Activated gamma-delta T cell treated with anti-CD3 and anti-CD28 coated beads, Interleukin-2, amount 50 U/mL, for 16 hours (primary cell): Measurements from ENCODE around the gene PYGO1.
"Not testable (repeated sequence)": the region's sequence is repeated elsewhere in the genome, so short reads cannot be mapped to it uniquely, and the experiment has no call there.

Source experiments
- DNase-seq: peaks from one replicate; pipeline ENCODE4 v3.0.0-alpha.2; 2020; ENCODE audit warnings: low read depth

Gene PYGO1

DNA sequence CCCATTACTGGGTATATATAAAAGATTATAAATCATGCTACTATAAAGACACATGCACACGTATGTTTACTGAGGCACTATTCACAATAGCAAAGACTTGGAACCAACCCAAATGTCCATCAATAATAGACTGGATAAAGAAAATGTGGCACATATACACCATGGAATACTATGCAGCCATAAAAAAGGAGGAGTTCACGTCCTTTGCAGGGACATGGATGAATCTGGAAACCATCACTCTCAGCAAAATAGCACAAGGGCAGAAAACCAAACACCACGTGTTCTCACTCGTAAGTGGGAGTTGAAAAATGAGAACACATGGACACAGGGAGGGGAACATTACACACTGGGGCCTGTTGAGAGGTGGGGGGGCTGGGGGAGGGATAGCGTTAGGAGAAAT, 82.7 kb downstream of the PYGO1 start:
- not testable (repeated sequence) for DNase-seq

- no peak for DNase-seq
Measured at GRCh38 chr15:55499151-55499550, 89.0 kb downstream of the PYGO1 start.

GRCh38 chr15:55498109-55498938, 89.8 kb downstream of the PYGO1 start:
- DNase-seq, result peak; percentile 36

GRCh38 chr15:55496716-55497115, 91.4 kb downstream of the PYGO1 start:
- no peak for DNase-seq

- DNase-seq, result no peak
Measured at GRCh38 chr15:55494931-55495330, 93.2 kb downstream of the PYGO1 start.

DNA sequence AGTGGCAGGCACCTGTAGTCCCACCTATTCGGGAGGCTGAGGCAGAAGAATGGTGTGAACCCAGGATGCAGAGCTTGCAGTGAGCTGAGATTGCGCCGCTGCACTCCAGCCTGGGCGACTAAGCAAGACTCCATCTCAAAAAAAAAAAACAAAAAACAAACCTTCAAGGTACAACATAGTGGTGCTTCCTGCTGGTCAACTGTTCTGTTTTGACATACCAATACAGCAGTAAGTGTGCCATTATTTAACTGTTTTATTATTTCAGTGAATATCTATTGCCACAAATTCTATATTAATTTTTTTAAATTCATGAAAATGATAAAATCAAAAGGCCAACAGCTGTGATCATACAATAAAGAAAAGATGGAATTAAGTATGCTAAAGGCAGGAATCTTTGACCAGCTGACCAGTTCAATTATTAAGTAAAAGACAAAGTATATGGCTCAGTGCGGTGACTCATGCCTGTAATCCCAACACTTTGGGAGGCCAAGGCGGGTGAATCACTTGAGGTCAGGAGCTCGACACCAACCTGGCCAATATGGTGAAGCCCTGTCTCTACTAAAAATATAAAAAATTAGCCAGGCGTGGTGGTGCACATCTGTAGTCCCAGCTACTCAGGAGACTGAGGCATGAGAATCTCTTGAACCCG, 99.1 kb downstream of the PYGO1 start:
- not testable (repeated sequence) for DNase-seq
